Measurements from ENCODE around the gene LGALS1. TPM values are rescaled to one million over a fixed set of nuclear protein-coding genes. Genes with fewer than 3 reads are reported as not detected.

LGALS1 gene
- total RNA-seq, 1 donor from 2014 or later: 1,816 TPM

DNA sequence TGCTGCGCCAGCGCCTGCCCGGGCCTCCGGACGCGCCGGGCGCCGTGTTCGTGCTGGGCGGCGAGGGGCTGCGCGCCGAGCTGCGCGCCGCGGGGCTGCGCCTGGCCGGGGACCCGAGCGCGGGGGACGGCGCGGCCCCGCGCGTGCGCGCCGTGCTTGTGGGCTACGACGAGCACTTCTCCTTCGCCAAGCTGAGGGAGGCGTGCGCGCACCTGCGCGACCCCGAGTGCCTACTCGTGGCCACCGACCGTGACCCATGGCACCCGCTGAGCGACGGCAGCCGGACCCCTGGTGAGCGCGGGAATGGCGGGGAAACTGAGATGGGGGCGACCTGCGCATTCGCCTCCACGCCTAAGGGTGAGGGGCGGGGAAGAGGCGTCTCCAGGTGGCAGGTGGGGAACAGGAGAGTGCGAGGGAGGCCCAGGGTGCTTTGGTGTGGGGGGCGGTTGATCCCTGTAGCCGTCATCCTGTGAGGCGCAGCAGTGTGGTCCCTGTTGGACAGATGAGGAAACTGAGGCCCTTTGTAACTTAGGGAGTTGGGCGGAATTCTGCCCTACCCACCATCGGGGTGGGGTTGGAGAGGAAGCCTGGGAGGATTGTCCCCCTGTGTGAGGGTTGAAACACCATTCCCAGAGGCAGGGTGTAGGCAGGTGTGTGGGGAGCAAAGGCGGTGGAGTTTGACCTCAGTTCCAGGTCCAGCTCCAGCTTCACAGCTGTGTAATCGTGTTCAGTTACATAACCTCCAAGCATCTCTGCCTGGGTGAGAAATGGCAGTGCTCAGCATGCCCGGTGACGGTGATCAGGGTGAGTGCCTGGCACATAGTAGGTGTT lies 16.2 kb upstream of the LGALS1 start:
- peak overlapping the region; percentile 53 for H3K4me3 ChIP-seq (ENCODE audit: low read depth, low read length)
- DNase-seq (ENCODE audit: low read depth): no peak
- H3K36me3 ChIP-seq (ENCODE audit: control insufficient read depth, insufficient read depth, low read length): no peaks in the 10 kb centered on the region
- no peaks in the 10 kb centered on the region for H3K27me3 ChIP-seq (ENCODE audit: control insufficient read depth, insufficient read depth, low read length)
- no peak for FAIRE-seq
- TF ChIP-seq, protein P1, sequence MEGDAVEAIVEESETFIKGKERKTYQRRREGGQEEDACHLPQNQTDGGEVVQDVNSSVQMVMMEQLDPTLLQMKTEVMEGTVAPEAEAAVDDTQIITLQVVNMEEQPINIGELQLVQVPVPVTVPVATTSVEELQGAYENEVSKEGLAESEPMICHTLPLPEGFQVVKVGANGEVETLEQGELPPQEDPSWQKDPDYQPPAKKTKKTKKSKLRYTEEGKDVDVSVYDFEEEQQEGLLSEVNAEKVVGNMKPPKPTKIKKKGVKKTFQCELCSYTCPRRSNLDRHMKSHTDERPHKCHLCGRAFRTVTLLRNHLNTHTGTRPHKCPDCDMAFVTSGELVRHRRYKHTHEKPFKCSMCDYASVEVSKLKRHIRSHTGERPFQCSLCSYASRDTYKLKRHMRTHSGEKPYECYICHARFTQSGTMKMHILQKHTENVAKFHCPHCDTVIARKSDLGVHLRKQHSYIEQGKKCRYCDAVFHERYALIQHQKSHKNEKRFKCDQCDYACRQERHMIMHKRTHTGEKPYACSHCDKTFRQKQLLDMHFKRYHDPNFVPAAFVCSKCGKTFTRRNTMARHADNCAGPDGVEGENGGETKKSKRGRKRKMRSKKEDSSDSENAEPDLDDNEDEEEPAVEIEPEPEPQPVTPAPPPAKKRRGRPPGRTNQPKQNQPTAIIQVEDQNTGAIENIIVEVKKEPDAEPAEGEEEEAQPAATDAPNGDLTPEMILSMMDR (IDR thresholded peaks at IDR 0.05; ENCODE audit: insufficient read depth, low read length, severe bottlenecking): no peak

DNA sequence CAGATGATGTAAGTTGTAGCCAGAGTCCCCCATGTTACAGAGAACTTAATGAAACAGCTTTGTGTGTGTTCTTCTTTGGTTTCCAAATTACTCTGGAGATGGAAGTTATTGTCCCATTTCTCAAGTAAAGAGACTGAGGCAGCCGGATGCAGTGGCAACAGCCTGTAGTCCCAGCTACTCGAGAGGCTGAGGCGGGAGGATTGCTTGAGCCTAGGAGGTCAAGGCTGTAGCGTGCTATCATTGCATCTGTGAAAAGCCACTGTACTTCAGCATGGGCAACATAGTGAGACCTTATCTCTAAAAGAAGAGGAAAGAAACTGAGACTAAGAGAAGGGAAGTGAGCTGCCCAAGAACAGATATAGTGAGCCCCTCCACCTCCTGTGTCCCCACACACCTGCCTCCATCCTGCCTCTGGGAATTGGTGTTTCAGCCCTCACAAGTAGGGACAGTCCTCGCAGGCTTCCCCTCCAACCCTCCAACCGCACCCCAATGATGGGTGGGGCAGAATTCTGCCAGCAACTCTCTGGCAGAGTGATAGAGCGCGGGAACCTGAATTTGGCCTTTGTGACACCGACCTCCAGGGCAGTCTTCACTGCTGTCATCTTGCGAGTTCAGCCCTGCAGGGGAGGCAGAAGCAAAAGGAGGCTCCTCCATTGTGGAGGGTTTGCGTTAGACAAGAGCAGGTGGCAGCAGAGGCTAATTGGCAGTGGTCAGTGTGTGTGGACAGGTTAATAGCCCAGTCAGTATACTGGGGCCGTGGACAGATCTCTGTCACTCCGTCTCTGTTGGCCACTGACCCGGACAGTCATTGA lies 15.3 kb upstream of the LGALS1 start:
- Histone ChIP-seq H3K36me3 (ENCODE audit: control insufficient read depth, insufficient read depth, low read length) (no peaks in the 10 kb centered on the region), H3K4me3 (ENCODE audit: low read depth, low read length) (no peak overlapping the region), H3K27me3 (ENCODE audit: control insufficient read depth, insufficient read depth, low read length) (no peaks in the 10 kb centered on the region)
- TF ChIP-seq, protein P1 (IDR thresholded peaks at IDR 0.05; ENCODE audit: insufficient read depth, low read length, severe bottlenecking): no peak
- FAIRE-seq (no peak), DNase-seq (ENCODE audit: low read depth) (no peak)

DNA sequence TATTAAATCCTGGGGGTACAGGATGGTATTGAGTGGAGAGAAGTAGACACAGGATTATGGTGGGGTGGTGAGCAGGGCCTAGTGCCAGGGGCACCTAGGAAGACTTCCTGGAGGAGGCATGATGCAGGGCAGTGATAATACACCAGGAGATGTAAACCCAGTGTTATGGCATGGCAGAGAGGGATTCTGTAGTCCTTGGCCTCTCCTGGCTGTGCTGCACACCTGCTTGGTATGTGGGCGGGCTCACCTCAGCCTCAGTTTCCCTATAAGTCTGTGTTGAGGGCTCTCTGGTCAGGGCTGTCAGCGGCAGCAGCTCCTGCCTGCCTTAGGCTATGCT lies 14.8 kb upstream of the LGALS1 start:
- no peaks in the 10 kb centered on the region for H3K27me3 ChIP-seq (ENCODE audit: control insufficient read depth, insufficient read depth, low read length)
- no peaks in the 10 kb centered on the region for H3K36me3 ChIP-seq (ENCODE audit: control insufficient read depth, insufficient read depth, low read length)
- H3K4me3 ChIP-seq (ENCODE audit: low read depth, low read length): no peak overlapping the region
- DNase-seq (ENCODE audit: low read depth) (no peak), FAIRE-seq (no peak)
- TF ChIP-seq, protein P1 (IDR thresholded peaks at IDR 0.05; ENCODE audit: insufficient read depth, low read length, severe bottlenecking): no peak

DNA sequence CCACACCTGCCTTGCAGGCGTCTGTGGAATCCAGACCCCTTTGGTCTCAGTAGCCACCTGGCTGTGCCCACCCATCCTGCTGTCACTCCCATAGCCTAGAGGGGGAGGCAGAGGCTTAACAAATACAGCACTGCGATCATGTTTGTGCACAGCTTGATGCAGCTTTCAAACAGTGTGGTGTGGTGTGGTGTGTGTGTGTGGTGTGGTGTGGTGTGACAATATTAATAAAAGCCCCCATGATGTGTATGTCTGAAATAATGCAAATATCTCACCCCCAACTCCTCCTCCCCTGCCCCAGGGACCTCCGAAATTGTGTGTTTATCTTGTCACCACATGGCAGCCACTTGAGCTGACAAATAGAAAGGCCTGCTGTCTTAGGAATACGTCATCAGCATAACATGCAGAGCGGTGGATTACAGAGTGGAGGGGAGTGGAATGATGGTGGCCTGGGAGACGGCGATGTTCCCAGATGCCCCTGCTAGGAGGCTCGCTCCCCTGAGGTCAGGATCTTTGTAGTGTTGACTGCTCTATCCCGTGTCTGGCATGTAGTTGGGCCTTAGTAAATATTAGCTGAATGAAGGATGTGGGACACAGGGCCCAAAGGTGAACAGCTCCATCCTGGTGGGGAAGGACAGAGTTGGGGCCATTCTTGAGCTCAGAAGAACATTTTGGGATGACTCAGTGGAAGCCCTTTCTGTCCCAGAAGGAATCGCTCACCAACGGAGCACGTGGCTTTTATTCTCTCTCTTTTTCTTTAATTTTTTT lies 14.1 kb upstream of the LGALS1 start:
- TF ChIP-seq, protein P1 (IDR thresholded peaks at IDR 0.05; ENCODE audit: insufficient read depth, low read length, severe bottlenecking): peak; percentile 36
- no peak for FAIRE-seq

DNA sequence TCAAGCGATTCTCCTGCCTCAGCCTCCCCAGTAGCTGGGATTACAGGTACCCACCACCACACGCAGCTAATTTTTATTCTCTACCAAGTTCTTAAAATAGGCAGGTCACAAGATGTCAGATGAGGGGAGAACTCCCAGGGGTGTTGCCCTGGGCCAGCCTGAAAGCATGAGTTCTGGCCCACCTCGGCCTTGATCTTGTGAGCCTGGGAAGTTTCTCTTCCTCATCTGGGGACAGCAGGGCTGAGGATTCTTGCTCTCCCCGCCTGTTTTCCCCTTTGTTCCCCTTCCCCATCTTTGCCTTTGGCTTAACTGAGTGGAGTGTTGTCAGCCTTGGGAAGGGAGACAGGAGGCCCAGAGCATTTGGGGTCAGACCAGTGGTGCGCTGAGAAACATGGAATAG lies 13.4 kb upstream of the LGALS1 start:
- H3K27me3 ChIP-seq (ENCODE audit: control insufficient read depth, insufficient read depth, low read length): no peaks in the 10 kb centered on the region
- peaks cover 2% of the 10 kb centered on the region for H3K36me3 ChIP-seq (ENCODE audit: control insufficient read depth, insufficient read depth, low read length)
- no peak overlapping the region for H3K4me3 ChIP-seq (ENCODE audit: low read depth, low read length)
- FAIRE-seq (no peak), DNase-seq (ENCODE audit: low read depth) (no peak)
- TF ChIP-seq, protein P1 (IDR thresholded peaks at IDR 0.05; ENCODE audit: insufficient read depth, low read length, severe bottlenecking): no peak

More for the DNA sequence above, 14.1 kb upstream of the LGALS1 start:
- no peak overlapping the region for H3K4me3 ChIP-seq (ENCODE audit: low read depth, low read length)
- H3K36me3 ChIP-seq (ENCODE audit: control insufficient read depth, insufficient read depth, low read length): peaks cover 2% of the 10 kb centered on the region
- H3K27me3 ChIP-seq (ENCODE audit: control insufficient read depth, insufficient read depth, low read length): no peaks in the 10 kb centered on the region
- DNase-seq (ENCODE audit: low read depth): no peak
